Measurements from ENCODE around the gene IGFBP2. TPM values are rescaled to one million over a fixed set of nuclear protein-coding genes. Genes with fewer than 3 reads are reported as not detected.

The IGFBP2 gene
- total RNA-seq, 1 experiment from 2014 or later = 363 TPM

GRCh38 chr2:216650626-216651257 is 17.5 kb downstream of the IGFBP2 start:
- H2BK20ac ChIP-seq (ENCODE audit: low read depth, low read length, poor library complexity, severe bottlenecking) = no peak overlapping the region
- H2BK120ac ChIP-seq (ENCODE audit: low read depth, low read length, poor library complexity, severe bottlenecking) = no peak overlapping the region
- 0 out of 5 replicates have a peak overlapping the region, but pooled peaks of 1 of the 2 experiments have one; percentile 23 for H3K4me3 Mint-ChIP-seq
- no peak for DNase-seq
- H4K8ac ChIP-seq (replicated peaks; ENCODE audit: insufficient read length, low read depth, low read length) = no peak overlapping the region
- no peak overlapping the region for H3K18ac ChIP-seq (ENCODE audit: insufficient read length, low read depth, low read length)
- H3K9me3 ChIP-seq (ENCODE audit: control insufficient read depth, low read depth, low read length) = no peaks in the 10 kb centered on the region
- no peak overlapping the region for H3K27ac ChIP-seq (ENCODE audit: insufficient read length, low read depth, low read length)
- H3K56ac ChIP-seq (ENCODE audit: insufficient read length, low read depth, low read length) = no peak overlapping the region
- no peak overlapping the region for H2BK5ac ChIP-seq (ENCODE audit: insufficient read length, low read length)
- peaks cover 0 to 3% of the 10 kb centered on the region in 2 experiments; a peak in 2 of 5 replicates for H3K9me3 Mint-ChIP-seq
- H3K14ac ChIP-seq (ENCODE audit: insufficient read depth, low read length) = no peak overlapping the region
- peaks cover 8% of the 10 kb centered on the region for H3K79me1 ChIP-seq (ENCODE audit: insufficient read depth, low read depth, low read length, poor library complexity, severe bottlenecking)
- no peak overlapping the region for H3K4me2 ChIP-seq (ENCODE audit: insufficient read depth, insufficient read length, low read length)
- H3K4me1 ChIP-seq (ENCODE audit: insufficient read depth, low read length) = peaks cover 8% of the 10 kb centered on the region; the same call in 1 of the 2 replicates
- H2BK12ac ChIP-seq (ENCODE audit: insufficient read length, low read depth, low read length) = no peak overlapping the region
- H3T11ph ChIP-seq (ENCODE audit: low read length) = no peak overlapping the region
- no peak overlapping the region for H2AFZ ChIP-seq (ENCODE audit: low read length)
- H3K79me2 ChIP-seq (ENCODE audit: insufficient read depth, low read length) = peaks cover 32% of the 10 kb centered on the region; the same call in 1 of the 2 replicates
- H3K23ac ChIP-seq (ENCODE audit: insufficient read length, low read depth, low read length) = no peak overlapping the region
- H4K91ac ChIP-seq (ENCODE audit: insufficient read length, low read depth, low read length) = no peak overlapping the region
- no peaks in the 10 kb centered on the region for H4K20me1 ChIP-seq (ENCODE audit: control insufficient read depth, insufficient read depth, insufficient read length)
- H3K27ac Mint-ChIP-seq = peak overlapping the region; percentile 25 to 76 (median 40); a peak in 4 of 7 replicates
- H3K23me2 ChIP-seq (ENCODE audit: insufficient read length, low read depth, low read length, poor library complexity, severe bottlenecking) = no peaks in the 10 kb centered on the region
- H3K27me3 ChIP-seq (ENCODE audit: insufficient read depth, low read length) = no peaks in the 10 kb centered on the region
- peaks cover 47 to 58% of the 10 kb centered on the region in 2 experiments for H3K4me1 Mint-ChIP-seq
- no CpG with 5 or more reads among the region's 3 CpGs for WGBS (ENCODE audit: extremely low coverage, insufficient read length, low lambda C conversion rate)
- no peak overlapping the region for H4K5ac ChIP-seq (ENCODE audit: insufficient read length, low read depth, low read length)
- peaks cover 18 to 53% (median 36%) of the 10 kb centered on the region in 3 experiments for H3K36me3 Mint-ChIP-seq (ENCODE audit: insufficient read depth in 1 of 3, low read depth in 3 of 3)
- H2AK5ac ChIP-seq (ENCODE audit: insufficient read length, low read length) = no peak overlapping the region
- H3K4ac ChIP-seq (ENCODE audit: low read depth, low read length) = no peak overlapping the region
- TF ChIP-seq, protein P1, sequence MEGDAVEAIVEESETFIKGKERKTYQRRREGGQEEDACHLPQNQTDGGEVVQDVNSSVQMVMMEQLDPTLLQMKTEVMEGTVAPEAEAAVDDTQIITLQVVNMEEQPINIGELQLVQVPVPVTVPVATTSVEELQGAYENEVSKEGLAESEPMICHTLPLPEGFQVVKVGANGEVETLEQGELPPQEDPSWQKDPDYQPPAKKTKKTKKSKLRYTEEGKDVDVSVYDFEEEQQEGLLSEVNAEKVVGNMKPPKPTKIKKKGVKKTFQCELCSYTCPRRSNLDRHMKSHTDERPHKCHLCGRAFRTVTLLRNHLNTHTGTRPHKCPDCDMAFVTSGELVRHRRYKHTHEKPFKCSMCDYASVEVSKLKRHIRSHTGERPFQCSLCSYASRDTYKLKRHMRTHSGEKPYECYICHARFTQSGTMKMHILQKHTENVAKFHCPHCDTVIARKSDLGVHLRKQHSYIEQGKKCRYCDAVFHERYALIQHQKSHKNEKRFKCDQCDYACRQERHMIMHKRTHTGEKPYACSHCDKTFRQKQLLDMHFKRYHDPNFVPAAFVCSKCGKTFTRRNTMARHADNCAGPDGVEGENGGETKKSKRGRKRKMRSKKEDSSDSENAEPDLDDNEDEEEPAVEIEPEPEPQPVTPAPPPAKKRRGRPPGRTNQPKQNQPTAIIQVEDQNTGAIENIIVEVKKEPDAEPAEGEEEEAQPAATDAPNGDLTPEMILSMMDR (conservative IDR thresholded peaks at IDR 0.05) = no peak
- H3K27me3 Mint-ChIP-seq (ENCODE audit: low read depth) = no peaks in the 10 kb centered on the region
- H2BK15ac ChIP-seq (ENCODE audit: low read depth, low read length) = no peak overlapping the region
- H3K9ac ChIP-seq (ENCODE audit: extremely low read depth, insufficient read length, low read length) = no peak overlapping the region
